HG03439 (cell line): ENCODE measurements around the gene ACTR1A.
"Not testable (repeated sequence)": the region's sequence is repeated elsewhere in the genome, so short reads cannot be mapped to it uniquely, and the experiment has no call there.

Experiments
- ATAC-seq: cut with Tn5 transposase; IDR thresholded peaks from one replicate; pipeline ENCODE4 v1.9.1; 2021; ENCODE audit warnings: mild to moderate bottlenecking, moderate library complexity; ENCODE audit not compliant: unreplicated experiment

The ACTR1A gene

DNA sequence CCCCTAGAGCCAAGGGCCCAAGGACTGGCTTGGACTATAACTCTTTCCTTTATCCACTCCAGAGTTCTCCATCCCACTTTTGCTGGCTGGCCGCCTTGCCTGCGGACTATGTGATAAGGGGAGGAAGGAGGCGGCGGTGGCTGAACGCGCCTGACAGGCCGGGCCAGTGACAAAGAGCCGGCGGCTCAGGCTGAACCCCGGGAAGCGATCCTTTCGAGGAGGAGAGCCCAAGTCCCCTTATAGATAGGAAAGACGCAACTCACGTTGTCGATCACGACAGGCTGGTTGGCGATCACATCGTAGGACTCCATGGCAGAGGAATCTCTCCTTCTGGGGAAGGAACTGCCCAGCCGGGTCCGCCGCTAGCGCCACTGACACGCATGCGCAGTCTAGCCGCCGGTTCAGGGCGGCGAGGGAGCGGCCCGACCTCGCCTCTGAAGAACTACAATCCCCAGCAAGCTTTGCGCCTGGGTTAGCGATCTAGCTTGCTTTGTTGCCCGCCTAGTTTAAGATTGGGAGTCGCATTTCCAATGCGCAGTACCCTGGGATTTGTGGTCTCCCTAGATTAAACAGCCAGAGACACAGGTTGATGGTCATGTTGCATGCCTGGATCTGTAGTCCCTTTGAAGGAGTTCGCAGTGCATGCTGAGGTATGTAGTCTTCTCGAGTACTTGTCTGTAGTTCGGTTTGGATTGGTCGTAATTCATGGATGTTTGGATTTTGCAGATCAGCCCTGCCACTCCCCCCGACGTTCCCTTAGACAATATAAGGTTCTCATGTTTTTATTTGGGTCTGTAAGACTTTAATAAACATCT is at the start of gene ACTR1A:
Gene ACTR1A (minus strand): TSS at position 376 of the 815 bp plus-strand sequence. CDS start 65 bp downstream, at position 311.
- peak; percentile 51 for ATAC-seq

DNA sequence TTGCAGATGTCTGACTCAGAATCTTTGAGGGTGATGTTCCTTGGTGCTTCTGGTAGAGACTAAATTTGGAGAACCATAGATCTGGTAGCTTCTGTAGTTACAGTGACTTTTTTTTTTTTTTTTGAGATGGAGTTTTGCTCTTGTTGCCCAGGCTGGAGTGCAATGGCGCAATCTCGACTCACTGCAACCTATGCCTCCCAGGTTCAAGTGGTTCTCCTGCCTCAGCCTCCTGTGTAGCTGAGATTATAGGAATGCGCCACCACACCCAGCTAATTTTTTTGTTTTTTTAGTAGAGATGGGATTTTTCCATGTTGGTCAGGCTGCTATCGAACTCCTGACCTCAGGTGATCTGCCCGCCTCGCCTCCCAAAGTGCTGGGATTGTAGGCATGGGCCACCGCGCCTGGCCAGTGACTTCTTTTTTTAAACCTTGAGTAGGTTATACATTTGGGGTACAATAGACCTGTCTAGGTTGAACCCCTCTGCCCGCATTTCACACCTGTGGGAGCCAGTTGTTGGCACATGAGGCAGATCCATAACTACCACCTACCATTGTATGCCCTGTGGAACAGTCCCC is 48.2 kb upstream of the ACTR1A start:
- ATAC-seq = no peak

DNA sequence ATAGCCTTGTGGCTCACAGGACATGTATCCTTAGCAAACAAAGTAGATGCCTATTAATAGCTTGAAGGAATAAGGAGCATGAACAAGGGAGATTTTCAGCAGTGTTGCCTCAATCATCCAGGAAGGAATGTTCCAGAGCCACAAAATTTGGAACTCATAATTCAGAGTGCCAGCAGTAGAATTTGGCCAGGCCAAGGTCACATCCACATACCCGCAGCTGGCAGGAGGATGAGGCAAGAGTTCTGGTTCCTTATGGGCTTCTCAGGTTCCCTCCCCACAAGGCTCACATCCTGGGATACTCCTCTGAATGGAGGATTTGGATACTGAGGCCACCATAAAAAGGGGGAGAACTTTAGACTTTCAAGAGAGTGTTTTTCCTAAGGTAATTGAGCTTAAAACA is 47.0 kb upstream of the ACTR1A start:
- ATAC-seq = no peak

DNA sequence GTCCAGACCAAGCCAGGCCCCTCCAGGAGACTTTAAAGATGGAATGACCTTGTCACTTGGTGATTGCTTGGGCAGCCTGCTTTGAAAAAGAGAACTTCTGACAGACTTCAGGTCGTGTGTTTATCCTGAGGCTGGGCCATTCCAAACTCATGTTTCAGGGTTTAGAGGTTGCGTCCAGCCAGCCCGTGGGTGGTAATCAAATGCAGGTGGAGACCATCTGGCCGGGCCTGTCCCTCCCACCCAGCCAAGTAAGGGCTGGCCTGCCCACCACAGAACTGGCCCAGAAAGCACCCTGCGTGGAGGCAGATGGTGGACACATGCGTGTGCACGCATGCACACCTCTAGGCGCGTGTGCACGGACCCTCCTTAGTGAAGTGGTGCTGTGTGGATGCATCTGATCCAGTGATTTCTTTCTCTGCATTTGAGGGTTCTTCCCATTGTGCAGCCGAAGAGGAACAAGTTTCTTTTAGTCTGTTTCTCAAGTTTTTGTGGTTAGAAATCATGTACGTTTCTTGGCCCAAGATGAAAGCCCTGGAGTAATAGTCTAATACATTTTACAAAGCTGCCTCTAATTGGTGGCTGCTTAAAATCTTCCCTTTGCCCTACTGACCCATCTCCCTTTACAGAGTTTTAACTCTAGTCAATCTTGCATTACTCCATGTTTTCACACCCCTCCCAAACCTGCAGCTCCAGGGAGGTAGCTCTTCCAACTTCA is 44.3 kb upstream of the ACTR1A start:
- ATAC-seq = no peak

DNA sequence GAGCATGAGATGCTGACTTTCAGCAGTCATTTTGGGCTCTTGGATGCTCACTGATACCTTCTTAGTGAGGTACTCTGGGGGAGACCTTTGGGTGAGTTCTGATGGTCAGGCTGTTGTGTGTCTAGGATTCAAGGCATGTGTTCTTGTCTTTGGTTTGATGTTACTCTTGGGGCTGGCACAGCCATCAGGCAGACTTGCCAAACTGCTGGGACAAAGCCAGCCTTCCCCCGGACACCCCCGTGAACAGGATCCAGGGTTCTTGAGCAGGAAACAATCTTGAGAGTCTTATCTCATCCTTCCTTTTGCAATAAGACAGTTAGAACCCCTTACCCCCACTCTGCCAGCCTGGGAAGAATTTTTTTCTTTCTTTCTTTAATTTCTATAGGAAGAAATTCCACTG is 43.5 kb upstream of the ACTR1A start:
- ATAC-seq = no peak

DNA sequence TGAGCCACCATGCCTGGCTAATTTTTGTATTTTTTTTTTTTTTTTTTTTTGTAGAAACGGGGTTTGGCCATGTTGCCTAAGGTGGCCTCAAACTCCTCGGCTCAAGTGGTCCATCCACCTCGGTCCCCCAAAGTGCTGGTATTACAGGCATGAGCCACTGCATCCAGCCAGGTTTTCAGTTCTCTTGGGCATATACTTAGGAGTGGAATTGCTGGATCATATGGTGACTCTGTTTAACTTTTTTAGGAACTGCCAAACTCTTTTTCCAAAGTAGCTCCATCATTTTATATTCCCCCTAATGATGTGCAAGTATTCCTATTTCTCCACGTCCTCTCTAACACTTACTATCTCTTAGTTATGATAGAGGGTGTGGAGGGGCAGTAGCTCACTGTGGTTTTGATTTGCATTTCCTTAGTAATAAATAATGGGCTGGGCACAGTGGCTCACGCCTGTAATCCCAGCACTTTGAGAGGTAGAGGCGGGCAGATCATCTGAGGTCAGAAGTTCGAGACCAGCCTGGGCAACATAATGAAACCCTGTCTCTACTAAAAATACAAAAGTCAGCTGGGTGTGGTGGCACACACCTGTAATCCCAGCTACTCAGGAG is 42.9 kb upstream of the ACTR1A start:
- no peak for ATAC-seq

GRCh38 chr10:102542800-102543418 is 40.4 kb upstream of the ACTR1A start:
- ATAC-seq = no peak

DNA sequence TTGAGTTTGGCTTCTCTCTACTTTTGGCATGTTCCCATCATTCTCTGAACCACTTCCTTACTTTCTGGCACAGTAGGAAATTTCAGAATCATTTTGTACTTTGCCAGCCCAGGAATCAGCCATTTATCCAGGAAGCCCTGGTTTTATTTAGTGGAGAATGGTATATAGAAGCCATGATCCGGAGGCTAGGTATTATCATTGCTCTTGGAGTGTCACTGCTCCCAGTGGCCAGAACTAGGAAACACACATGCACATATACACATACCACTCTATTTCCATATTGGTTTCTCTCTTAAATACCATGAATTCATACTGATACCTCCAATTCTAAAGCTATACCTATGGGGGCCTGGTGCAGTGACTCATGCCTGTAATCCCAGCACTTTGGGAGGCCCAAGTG is 37.5 kb upstream of the ACTR1A start:
- ATAC-seq = no peak

DNA sequence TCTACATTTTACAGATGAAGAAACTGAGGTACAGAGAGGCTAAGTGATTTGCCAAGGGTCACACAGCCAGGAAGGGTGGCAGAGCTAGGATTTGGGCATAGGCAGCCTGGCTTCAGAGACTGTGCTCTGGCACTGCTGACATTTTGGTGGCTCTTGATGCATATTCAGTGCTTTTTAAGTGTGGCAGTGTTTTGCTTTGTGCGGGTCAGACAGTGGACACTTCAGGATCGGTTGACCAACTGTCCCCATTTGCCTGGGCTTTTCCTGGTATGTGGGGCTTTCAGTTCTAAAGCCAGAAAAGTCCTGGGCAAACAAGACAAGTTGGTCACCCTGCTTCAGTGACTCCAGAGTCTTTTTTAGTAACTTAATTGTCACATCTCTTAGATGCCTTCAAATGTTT is 36.3 kb upstream of the ACTR1A start:
- no peak for ATAC-seq

GRCh38 chr10:102537948-102538347 is 35.4 kb upstream of the ACTR1A start:
- no peak for ATAC-seq

- ATAC-seq = no peak
Observed at GRCh38 chr10:102537367-102537766, 34.9 kb upstream of the ACTR1A start.

GRCh38 chr10:102535481-102536147 is 33.1 kb upstream of the ACTR1A start:
- no peak for ATAC-seq

- ATAC-seq = not testable (repeated sequence)
Observed at GRCh38 chr10:102534966-102535365, 32.5 kb upstream of the ACTR1A start.

DNA sequence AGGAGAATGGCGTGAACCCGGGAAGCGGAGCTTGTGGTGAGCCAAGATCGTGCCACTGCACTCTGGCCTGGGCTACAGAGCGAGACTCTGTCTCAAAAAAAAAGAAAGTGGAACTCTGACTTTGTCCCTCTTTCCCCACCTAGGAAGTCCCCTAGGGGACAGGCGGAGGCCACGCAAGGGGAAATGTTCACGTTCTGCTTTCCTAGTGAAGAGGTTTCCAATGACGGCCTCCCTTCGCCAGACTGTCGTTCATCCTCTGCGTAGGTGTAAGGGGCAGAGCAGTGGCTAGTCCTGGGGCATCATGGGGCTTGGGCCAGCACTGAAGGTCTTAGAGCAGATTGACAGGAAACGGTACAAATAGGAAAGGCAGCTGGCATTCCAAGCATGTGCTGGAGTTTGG is 31.8 kb upstream of the ACTR1A start:
- ATAC-seq = no peak

DNA sequence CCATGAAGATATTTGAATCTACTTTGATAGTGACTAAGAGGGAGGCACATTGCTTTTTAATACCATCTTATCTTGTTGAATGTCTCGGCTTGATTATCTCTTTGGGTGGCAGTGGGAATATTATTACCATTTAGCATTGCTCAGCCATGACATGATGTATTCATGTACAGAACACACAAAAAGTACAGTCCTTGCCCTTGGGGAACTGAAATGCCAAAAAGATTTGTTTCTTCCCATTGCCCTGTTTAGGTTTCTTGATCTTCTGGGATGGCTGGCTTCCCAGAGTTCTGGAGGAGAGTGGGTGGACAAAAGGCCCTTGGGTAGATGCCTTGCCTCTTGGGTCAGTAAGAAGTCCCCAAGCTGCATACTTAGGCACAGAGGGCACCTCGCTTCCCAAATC is 25.0 kb upstream of the ACTR1A start:
- no peak for ATAC-seq

GRCh38 chr10:102524746-102525145 is 22.2 kb upstream of the ACTR1A start:
- no peak for ATAC-seq

DNA sequence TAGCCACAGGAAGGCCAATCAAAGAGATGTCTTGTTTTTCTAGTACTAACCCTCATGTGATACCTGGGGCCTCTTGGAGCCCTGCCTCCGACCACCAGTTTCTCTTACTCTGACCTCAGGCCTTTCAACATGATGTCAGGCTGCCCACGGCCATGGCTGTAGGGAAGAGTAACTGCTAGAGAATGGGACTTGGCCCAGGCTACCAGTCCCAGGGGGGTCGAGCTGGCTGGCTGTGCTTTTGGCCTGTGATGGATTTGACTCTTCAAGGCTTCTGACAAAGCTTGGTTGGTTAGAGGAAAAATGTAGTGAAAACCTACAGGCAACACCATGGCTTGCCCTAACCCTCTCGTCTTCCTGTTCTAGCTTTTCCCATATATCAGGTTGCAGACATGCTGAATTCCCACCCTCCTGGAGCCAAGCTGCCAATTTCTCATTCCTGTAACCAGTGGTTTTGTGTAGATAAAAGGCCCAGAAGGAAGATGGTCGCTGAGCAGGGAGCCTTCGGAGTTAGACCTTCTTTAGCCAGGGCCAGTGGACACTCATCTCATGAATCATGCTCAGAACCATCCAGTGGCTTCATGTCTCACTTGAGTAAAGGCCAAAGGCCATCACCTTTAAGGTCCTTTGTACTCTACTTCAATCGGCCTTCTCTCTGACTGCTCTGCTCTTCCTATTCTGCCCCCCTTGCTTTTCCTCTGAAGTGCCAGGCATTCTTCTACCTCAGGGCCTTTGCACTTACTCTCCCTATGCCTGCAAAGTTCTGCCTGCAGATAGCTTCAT is 20.9 kb upstream of the ACTR1A start:
- ATAC-seq = no peak

DNA sequence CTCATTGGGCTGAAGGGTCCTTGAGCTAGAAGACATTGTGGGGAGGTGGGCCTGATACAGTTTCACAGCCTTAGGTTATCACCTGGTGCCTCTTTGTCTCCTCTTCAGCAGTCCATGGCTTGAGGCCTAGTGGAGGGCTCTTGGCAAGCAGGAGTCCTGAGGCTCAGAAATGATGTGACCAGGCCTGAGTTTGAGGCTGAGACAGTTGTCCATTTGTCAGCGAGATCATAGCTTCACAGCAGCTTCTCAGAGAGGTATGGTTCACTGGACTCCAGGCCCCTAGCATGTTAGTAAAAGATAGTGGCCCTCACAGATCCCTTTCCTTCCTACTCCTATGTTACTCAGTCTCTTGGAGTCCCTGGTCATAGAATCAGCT is 20.4 kb upstream of the ACTR1A start:
- ATAC-seq = no peak

GRCh38 chr10:102519246-102519825 is 16.8 kb upstream of the ACTR1A start:
- no peak for ATAC-seq
